GM12878 (cell line): ENCODE results near the gene YARS1. TPM values are rescaled to one million over a fixed set of nuclear protein-coding genes. Genes with fewer than 3 reads are reported as not detected.

ENCODE experiments used
- CBX3 ChIP-seq: fragments of 200-600 bp; sonication (generic); IDR thresholded peaks from 2 replicates; pipeline ENCODE4 v1.6.1; 2016; ENCODE audit warnings: low read depth, borderline replicate concordance
- CHD2 ChIP-seq: IDR thresholded peaks from 2 replicates; pipeline ENCODE4 v1.6.1; 2011; ENCODE audit warnings: low read depth, low read length, improper control_type of control experiment, borderline replicate concordance
- RBBP5 ChIP-seq: fragments of 200-600 bp; sonication (generic); conservative IDR thresholded peaks from 2 replicates; pipeline ENCODE4 v1.6.1; 2016
- polyA plus RNA-seq, 11 experiments: library from polyadenylated mRNA; depleted of rRNA in 4 of 11; unstranded in 6 of 11; stranded (reverse) in 5 of 11; fragments of >200 nt; fragmentation: Nextera tagmentation in 4 of 11; fragmentation: Illumina TruSeq in 1 of 11; extraction: Ambion mirVana in 4 of 11; extraction: Trizol in 1 of 11; gene quantifications; 1 replicate in 1 of 11; 2 replicates in 10 of 11; pipeline versions ENCODE4 v1.2.1 to v1.2.3, GENCODE V29; 2011 to 2016; ENCODE audit warnings: inconsistent platforms in 2 of 11, missing spikeins in 2 of 11, low read depth in 1 of 11
- total RNA-seq, 4 experiments: library from RNA; depleted of rRNA in 3 of 4; stranded (reverse); fragments of >200 nt in 3 of 4; fragmentation: Illumina TruSeq in 1 of 4; extraction: Trizol in 1 of 4; gene quantifications; 2 replicates each; pipeline versions ENCODE4 v1.2.1 to v1.2.3, GENCODE V29; 2013 to 2021
- TF ChIP-seq, protein P1 (sequence below): IDR thresholded peaks from 2 replicates; pipeline ENCODE4 v1.6.1; 2012; ENCODE audit warnings: low read depth, low read length, improper control_type of control experiment
- TF ChIP-seq, protein P2 (sequence below): fragments of 150-350 bp; IDR thresholded peaks from 2 replicates; pipeline ENCODE4 v1.6.1; 2016; ENCODE audit warnings: low read depth, low read length
- TF ChIP-seq, protein P3 (sequence below): fragments of 450-650 bp; IDR thresholded peaks from 2 replicates; pipeline ENCODE4 v1.6.1; 2014; ENCODE audit warnings: mild to moderate bottlenecking

Gene YARS1
- total and polyA plus RNA-seq, 10 of the 15 experiments (the other 5 are each of a cell fraction or from before 2014, with no cell fraction given): 39.9 to 202 (median 136) TPM

DNA sequence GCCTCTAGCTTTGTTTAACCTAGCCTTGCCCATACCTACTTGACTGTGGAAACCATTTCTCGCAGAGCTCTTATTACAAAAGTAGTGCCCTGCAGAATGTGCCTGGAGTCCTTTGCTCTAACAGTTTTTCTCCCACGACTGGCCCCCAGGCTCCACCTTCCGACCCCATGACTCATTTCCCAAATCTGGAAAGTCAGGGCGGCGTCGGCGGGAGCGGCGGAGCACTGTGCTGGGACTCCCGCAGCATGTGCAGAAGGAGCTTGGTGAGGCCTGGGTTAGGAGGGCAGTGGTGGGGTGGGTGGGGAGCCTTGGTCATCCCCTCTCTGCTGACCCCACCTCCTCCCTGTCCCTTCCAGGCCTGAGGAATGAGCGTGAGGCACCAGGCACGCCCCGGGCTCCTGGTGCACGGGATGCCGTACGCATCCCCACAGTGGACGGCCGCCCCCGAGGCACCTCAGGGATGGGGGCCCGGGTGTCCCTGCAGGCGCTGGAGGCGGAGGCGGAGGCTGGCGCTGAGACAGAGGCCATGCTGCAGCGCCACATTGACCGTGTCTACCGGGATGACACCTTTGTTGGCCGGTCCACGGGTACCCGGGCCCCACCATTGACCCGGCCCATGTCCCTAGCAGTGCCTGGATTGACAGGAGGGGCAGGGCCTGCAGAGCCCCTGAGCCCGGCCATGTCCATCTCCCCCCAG is 47.5 kb downstream of the YARS1 start (continued):
- TF ChIP-seq, protein P1, sequence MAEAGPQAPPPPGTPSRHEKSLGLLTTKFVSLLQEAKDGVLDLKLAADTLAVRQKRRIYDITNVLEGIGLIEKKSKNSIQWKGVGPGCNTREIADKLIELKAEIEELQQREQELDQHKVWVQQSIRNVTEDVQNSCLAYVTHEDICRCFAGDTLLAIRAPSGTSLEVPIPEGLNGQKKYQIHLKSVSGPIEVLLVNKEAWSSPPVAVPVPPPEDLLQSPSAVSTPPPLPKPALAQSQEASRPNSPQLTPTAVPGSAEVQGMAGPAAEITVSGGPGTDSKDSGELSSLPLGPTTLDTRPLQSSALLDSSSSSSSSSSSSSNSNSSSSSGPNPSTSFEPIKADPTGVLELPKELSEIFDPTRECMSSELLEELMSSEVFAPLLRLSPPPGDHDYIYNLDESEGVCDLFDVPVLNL: no peak
- TF ChIP-seq, protein P2, sequence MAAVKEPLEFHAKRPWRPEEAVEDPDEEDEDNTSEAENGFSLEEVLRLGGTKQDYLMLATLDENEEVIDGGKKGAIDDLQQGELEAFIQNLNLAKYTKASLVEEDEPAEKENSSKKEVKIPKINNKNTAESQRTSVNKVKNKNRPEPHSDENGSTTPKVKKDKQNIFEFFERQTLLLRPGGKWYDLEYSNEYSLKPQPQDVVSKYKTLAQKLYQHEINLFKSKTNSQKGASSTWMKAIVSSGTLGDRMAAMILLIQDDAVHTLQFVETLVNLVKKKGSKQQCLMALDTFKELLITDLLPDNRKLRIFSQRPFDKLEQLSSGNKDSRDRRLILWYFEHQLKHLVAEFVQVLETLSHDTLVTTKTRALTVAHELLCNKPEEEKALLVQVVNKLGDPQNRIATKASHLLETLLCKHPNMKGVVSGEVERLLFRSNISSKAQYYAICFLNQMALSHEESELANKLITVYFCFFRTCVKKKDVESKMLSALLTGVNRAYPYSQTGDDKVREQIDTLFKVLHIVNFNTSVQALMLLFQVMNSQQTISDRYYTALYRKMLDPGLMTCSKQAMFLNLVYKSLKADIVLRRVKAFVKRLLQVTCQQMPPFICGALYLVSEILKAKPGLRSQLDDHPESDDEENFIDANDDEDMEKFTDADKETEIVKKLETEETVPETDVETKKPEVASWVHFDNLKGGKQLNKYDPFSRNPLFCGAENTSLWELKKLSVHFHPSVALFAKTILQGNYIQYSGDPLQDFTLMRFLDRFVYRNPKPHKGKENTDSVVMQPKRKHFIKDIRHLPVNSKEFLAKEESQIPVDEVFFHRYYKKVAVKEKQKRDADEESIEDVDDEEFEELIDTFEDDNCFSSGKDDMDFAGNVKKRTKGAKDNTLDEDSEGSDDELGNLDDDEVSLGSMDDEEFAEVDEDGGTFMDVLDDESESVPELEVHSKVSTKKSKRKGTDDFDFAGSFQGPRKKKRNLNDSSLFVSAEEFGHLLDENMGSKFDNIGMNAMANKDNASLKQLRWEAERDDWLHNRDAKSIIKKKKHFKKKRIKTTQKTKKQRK: no peak
- TF ChIP-seq RBBP5 (no peak), CBX3 (no peak), CHD2 (no peak)
- TF ChIP-seq, protein P3, sequence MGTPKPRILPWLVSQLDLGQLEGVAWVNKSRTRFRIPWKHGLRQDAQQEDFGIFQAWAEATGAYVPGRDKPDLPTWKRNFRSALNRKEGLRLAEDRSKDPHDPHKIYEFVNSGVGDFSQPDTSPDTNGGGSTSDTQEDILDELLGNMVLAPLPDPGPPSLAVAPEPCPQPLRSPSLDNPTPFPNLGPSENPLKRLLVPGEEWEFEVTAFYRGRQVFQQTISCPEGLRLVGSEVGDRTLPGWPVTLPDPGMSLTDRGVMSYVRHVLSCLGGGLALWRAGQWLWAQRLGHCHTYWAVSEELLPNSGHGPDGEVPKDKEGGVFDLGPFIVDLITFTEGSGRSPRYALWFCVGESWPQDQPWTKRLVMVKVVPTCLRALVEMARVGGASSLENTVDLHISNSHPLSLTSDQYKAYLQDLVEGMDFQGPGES: no peak
